GM18508 (cell line): Measurements from ENCODE around the gene CNPY3.

Source experiments
- ATAC-seq: cut with Tn5 transposase; IDR thresholded peaks from one replicate; pipeline ENCODE4 v1.9.1; 2021; ENCODE audit warnings: moderate number of reproducible peaks; ENCODE audit not compliant: insufficient read depth, unreplicated experiment

CNPY3 gene

DNA sequence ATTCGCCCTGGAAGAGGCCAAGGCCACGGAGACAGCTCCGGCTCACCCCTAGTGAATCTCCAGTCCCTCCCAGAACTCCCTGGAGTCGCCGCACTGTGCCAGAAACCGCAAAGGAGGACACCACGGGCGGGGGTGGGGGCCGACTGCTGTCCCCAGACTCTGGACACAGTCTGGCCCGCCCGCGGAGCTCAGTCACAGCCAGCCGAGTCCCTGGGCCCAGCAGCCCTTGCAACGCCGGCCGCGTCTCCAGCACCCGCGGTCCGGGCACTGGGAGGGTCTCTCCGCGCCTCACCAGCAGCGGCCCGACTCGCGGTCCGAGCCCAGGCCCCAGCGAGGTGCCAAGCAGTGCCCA, 49.2 kb downstream of the CNPY3 start:
- no peak for ATAC-seq

DNA sequence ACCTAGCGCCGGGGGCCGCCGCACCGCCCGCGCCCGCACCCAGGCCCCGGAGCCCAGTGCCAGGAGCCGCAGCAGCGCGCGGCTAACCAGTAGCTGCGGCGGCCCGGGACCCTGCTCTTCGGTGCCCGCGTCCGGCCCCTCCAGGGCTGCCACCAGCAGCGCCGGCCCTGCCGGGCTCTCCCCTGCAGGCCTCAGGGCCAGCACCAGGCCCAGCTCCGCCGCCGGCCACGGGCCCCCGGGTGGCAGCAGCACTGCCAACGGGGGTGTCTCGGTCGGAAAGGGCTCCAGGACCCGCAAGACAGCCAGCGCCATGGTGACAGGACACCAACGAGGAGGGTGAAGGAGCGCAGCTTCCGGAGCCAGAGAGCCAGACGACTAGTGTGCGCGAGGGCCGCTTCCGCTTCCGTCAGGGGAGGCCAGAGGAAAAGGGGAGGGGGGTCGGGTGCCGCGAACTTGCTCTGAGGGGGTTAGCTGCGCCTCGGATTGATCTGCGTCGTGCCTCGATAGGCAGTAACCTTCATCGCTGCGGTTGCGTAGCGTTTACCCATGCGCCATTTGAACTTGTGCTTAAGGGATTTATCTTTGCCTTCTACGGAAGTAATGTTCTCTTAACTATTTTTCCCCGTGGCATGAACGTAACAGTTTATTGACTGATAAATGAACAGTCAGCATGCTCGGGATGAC, 49.7 kb downstream of the CNPY3 start, which contains the start of gene PEX6:
TSS of gene PEX6 (minus strand) at position 343 of the 684 bp plus-strand sequence. CDS start at position 312, 31 bp downstream.
- ATAC-seq = no peak

DNA sequence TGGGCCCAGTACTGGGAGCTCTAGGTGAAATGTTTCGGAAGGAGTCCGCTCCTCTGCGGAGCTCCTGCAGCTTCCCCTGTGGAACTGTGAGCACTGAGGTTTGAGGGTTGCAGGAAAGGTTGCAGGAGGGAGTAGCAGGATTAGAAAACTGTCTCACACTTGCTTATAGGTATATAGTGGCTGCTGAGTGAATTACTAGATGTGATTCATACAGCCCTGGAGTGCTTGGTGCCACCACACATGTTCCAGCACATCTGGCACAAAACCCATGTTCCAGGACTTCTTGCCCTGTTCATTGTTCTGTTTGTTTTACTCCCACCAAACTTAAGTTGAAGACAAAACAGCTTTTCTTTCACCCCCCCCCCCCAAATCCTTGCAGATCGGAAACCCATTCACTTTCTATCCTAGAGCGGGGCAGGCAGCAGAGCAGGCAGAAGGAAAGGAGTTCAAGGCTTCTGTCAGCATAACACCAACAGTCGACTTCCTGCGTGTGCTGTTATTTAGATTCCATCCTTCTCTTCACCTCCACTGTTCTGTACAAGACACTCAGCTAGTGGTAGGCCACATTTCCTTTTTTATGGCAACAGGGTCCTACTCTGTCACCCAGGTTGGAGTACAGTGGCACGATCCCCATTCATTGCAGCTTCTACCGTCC, 50.4 kb downstream of the CNPY3 start:
- ATAC-seq = no peak

DNA sequence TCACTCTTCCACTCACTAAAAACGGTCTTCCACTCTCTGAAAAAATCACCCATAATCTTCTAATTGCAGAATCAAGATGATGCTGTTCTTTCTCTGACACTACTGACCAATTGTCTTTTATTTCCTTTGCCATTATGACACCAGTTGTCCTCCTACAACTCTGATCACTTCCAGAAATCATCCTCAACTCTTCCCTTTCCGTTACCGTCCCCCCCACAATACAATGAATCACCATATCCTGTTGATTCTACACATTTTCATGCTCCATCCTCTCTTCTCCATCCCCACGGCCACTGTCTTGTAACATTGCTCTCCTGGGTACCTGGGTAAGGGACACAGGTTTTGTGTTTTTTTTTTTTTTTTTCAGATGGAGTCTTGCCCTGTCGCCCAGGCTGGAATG, 52.6 kb downstream of the CNPY3 start:
- ATAC-seq = no peak

DNA sequence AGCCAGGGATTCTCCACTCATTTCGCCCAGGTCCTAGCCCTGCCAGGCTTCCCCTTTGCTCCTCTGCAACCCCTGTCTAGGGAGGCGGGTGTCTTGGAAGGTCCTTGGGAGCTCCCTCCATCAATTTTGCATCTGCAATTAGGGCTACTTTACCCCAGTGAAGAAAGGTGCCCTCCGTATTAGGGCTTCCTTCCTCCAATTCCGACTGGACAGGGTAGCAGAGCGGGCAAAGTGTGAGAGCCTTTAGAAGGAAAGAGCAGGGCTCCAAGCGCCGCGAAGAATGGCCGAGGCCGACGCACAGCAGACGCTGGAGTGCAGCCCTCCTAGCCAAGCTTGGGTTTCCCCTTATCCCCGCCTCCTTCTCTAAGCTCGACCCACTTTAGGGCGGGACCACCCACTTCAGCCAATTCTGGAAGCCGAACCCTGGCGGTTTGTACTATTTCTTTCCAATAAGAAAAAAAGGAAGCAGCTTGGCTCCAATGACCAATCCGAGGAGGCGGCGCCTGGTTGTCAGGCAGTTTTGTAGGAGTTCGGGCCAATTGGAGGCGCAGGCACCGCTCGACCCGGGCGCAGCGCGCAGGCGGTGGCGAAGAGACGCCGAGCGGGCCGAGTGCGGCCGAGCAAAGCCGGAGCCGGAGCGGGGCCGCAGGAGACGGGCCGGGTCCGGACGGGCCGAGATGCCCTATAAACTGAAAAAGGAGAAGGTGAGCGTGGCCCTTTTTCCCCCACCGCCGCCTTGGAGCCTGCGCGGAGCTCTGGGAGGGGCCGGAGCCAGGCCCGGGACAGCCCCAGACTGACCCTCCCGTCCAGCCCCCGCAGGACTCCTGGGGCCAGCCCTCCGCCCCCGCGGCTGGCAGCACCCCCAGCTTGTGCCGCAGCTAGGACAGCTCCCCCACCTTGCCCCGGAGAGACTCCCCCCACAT, 55.0 kb downstream of the CNPY3 start, which contains the start of gene PPP2R5D:
TSS of gene PPP2R5D (plus strand) at position 570 of the 923 bp plus-strand sequence. CDS start at position 678, 108 bp downstream.
- ATAC-seq = peak; percentile 78

DNA sequence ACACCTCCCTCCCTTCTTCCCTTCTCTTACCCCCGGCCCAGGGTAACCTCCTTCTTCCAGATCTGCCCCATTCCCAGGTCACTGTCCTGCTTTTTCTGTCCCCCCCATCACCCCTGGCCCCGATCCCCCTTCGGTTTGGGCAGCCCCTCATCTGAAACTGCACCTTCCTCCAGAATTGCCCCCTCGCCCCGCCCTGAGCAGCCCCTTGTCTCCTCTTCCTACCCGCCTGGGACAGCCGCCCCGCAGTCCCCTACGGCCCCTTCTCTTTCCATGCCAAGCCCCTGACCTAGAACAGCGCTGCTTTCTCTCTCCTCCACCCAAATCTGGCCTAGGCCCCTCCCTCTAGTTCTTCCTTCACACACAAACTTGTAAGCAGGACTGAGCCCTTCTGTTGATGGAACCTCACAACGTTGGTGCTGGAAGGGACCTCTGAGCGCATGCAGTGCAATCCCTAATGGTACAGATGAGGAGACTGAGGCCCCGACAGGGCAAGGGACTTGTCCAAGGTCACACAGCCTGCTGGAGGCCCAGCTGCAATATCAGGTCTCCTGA, 55.7 kb downstream of the CNPY3 start:
- no peak for ATAC-seq

DNA sequence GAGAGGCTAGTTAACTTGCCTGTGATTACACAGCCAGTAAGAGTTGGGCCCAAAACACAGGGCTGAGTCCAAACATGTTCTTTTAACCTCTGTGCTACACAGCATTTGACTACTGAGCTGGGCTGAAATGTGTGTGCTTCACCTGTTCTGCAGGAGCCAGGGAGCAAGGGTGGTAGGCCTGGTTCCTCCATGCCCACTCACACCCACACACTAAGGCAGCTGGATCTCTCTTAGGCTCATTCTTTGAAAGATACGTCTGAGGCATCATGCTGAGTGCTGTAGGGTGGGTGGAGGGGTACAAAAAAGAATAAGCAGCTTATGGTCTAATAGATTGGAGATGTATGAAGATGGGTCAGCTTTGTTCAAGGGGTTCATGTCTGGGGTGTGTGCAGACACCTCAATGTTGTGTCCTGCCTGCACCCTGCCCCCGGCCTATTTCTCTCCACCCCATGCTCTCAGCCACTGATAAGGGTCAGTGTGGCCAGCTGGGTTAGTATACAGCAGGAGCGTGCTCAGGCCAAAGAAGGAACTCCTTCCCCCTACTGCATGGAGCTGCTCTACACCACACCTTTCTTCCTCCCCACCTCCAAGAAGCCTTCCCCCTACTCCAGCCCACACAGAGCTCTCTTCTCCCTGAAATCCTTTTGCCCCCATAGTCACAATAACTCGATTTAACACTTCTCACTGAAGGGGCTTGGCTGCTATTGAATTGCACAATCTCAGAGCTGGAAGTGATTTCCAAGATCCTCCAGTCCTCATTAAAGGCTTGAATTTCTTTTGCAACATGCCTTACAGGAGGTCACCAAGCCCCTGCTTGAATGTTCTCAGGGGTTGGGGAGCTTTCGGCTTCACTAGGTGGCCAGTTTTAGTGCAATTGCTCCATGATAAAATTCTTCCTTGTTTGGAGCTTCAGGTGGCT, 58.5 kb downstream of the CNPY3 start:
- ATAC-seq = no peak

DNA sequence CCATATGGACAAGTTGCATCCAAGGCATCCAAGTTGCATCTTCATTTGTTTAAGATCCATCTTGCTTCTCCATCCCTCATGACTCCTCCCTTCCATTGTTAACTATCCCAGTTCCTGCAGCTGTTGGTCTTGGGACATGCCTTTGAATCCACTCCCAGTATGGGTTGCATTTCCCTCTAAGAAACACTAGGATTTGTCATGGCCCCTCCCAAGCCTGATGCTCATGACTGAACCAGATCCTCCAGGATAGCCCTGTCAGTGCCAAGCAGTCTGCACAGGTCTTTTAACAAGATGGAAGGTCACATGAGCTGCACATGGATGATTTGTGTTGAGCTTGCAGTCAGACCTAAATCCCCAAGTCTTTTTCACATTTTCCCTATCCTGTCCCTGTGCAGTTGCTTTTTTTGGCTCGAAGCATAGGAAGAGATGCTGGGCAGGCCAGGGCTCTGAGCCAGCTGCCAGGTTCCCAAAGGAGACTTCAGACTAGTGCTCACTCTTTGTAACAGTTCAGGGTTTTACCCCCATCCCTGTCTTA, 59.3 kb downstream of the CNPY3 start:
- ATAC-seq = no peak
